Loucy (cell line): Measurements from ENCODE around the gene RERE.

Experiments
- H2AFZ ChIP-seq: fragments of 200-600 bp; sonication (generic); 2 replicates; pipeline ENCODE4 v1.6.0; 2016; ENCODE audit warnings: antibody characterized with exemption, mild to moderate bottlenecking, low read length, moderate library complexity
- H3F3A ChIP-seq: fragments of 200-600 bp; 2 replicates; pipeline ENCODE4 v1.6.0; 2016; ENCODE audit warnings: antibody characterized with exemption, low read depth, mild to moderate bottlenecking
- H3K27me3 ChIP-seq: fragments of 200-600 bp; sonication (generic); 2 replicates; pipeline ENCODE4 v1.6.1; 2014; ENCODE audit warnings: low read length, mild to moderate bottlenecking; ENCODE audit not compliant: insufficient read depth, poor library complexity, severe bottlenecking
- H3K36me3 ChIP-seq: fragments of 200-600 bp; sonication (generic); 2 replicates; pipeline ENCODE4 v1.6.1; 2016; ENCODE audit warnings: low read length; ENCODE audit not compliant: insufficient read depth
- H3K4me1 ChIP-seq: fragments of 200-600 bp; sonication (generic); 2 replicates; pipeline ENCODE4 v1.5.1; 2014; ENCODE audit warnings: low read length, mild to moderate bottlenecking; ENCODE audit not compliant: insufficient read depth, poor library complexity, severe bottlenecking
- H3K4me2 ChIP-seq: fragments of 200-600 bp; sonication (generic); 2 replicates; pipeline ENCODE4 v1.6.0; 2014; ENCODE audit warnings: antibody characterized with exemption, low read length, low read depth, mild to moderate bottlenecking; ENCODE audit not compliant: poor library complexity, severe bottlenecking
- H3K4me3 ChIP-seq: fragments of 200-600 bp; sonication (generic); 2 replicates; pipeline ENCODE4 v1.5.1; 2014; ENCODE audit warnings: low read length, mild to moderate bottlenecking, mixed read lengths; ENCODE audit not compliant: poor library complexity, severe bottlenecking
- H3K79me2 ChIP-seq: fragments of 200-600 bp; sonication (generic); 2 replicates; pipeline ENCODE4 v1.6.1; 2014; ENCODE audit warnings: low read length; ENCODE audit not compliant: insufficient read depth
- H3K9ac ChIP-seq: fragments of 200-600 bp; sonication (generic); 2 replicates; pipeline ENCODE4 v1.6.0; 2014; ENCODE audit warnings: mild to moderate bottlenecking, low read depth, low read length, moderate library complexity; ENCODE audit not compliant: poor library complexity, severe bottlenecking
- H3K9me2 ChIP-seq: fragments of 200-600 bp; sonication (generic); replicated peaks from 2 replicates; pipeline ENCODE4 v1.6.1; 2016; ENCODE audit warnings: low read depth, low read length, mixed read lengths
- H3K9me3 ChIP-seq: fragments of 200-600 bp; sonication (generic); 2 replicates; pipeline ENCODE4 v1.6.1; 2014; ENCODE audit warnings: mild to moderate bottlenecking, antibody characterized with exemption, low read length, low read depth; ENCODE audit not compliant: insufficient read depth
- H4K20me1 ChIP-seq: fragments of 200-600 bp; sonication (generic); 2 replicates; pipeline ENCODE4 v1.6.0; 2014; ENCODE audit warnings: antibody characterized with exemption, low read length, mild to moderate bottlenecking; ENCODE audit not compliant: insufficient read depth, poor library complexity, severe bottlenecking
- EZH2phosphoT487 ChIP-seq: fragments of 200-600 bp; IDR thresholded peaks from 2 replicates; pipeline ENCODE4 v1.6.1; 2018; ENCODE audit warnings: antibody characterized with exemption, mild to moderate bottlenecking, moderate library complexity, borderline replicate concordance
- TF ChIP-seq, protein P1 (sequence below): fragments of 200-600 bp; sonication (generic); conservative IDR thresholded peaks from 2 replicates; pipeline ENCODE4 v1.5.1; 2014; ENCODE audit warnings: mild to moderate bottlenecking, antibody characterized with exemption, low read length

The RERE gene

DNA sequence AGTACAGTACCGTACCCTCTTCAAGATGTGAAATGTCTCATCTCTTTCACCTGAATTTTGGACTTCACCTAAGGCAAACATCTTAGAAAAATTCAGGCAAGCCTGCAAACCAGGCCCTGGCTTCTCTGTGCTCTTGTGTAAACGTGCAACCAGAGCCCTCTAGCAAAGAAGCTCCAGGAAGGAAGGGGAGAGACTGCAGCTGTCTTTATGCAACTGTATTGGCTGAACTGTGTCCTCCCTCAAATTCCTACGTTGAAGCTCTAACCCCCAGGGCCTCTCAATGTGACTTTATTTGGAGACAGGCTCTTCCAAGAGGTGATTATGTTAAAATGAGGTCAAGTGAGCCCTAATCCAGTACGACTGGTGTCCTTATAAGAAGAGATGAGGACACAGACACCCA is 439.3 kb downstream of the RERE start:
- H3K79me2 ChIP-seq: peaks cover 88% of the 10 kb centered on the region
- H3K4me1 ChIP-seq: peaks cover 41% of the 10 kb centered on the region
- H2AFZ ChIP-seq: no peak overlapping the region
- no peaks in the 10 kb centered on the region for H3K9me3 ChIP-seq
- H3K9me2 ChIP-seq: no peaks in the 10 kb centered on the region
- no peak for TF ChIP-seq EZH2phosphoT487
- TF ChIP-seq, protein P1, sequence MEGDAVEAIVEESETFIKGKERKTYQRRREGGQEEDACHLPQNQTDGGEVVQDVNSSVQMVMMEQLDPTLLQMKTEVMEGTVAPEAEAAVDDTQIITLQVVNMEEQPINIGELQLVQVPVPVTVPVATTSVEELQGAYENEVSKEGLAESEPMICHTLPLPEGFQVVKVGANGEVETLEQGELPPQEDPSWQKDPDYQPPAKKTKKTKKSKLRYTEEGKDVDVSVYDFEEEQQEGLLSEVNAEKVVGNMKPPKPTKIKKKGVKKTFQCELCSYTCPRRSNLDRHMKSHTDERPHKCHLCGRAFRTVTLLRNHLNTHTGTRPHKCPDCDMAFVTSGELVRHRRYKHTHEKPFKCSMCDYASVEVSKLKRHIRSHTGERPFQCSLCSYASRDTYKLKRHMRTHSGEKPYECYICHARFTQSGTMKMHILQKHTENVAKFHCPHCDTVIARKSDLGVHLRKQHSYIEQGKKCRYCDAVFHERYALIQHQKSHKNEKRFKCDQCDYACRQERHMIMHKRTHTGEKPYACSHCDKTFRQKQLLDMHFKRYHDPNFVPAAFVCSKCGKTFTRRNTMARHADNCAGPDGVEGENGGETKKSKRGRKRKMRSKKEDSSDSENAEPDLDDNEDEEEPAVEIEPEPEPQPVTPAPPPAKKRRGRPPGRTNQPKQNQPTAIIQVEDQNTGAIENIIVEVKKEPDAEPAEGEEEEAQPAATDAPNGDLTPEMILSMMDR: no peak
- H4K20me1 ChIP-seq: peaks cover 68% of the 10 kb centered on the region
- H3K27me3 ChIP-seq: no peaks in the 10 kb centered on the region
- no peak overlapping the region for H3K4me3 ChIP-seq
- H3K36me3 ChIP-seq: peaks cover 38% of the 10 kb centered on the region; the same call in 1 of the 2 replicates
- no peak overlapping the region for H3K4me2 ChIP-seq
- no peaks in the 10 kb centered on the region for H3F3A ChIP-seq
- no peak overlapping the region for H3K9ac ChIP-seq

GRCh38 chr1:8377271-8377981 is 440.0 kb downstream of the RERE start:
- no peak overlapping the region for H2AFZ ChIP-seq
- no peak overlapping the region for H3K4me2 ChIP-seq
- H4K20me1 ChIP-seq: peaks cover 68% of the 10 kb centered on the region
- H3K4me1 ChIP-seq: peaks cover 33% of the 10 kb centered on the region
- no peaks in the 10 kb centered on the region for H3K9me2 ChIP-seq
- TF ChIP-seq, protein P1: no peak
- TF ChIP-seq EZH2phosphoT487: no peak
- H3F3A ChIP-seq: no peaks in the 10 kb centered on the region
- H3K9ac ChIP-seq: no peak overlapping the region
- H3K36me3 ChIP-seq: peaks cover 44% of the 10 kb centered on the region; the same call in 1 of the 2 replicates
- H3K9me3 ChIP-seq: no peaks in the 10 kb centered on the region
- no peaks in the 10 kb centered on the region for H3K27me3 ChIP-seq
- H3K79me2 ChIP-seq: peaks cover 92% of the 10 kb centered on the region
- no peak overlapping the region for H3K4me3 ChIP-seq

- Histone ChIP-seq H4K20me1 (peaks cover 62% of the 10 kb centered on the region), H3K36me3 (peaks cover 38% of the 10 kb centered on the region; the same call in 1 of the 2 replicates), H2AFZ (no peak overlapping the region), H3F3A (no peaks in the 10 kb centered on the region), H3K27me3 (no peaks in the 10 kb centered on the region), H3K4me3 (no peak overlapping the region), H3K79me2 (peaks cover 92% of the 10 kb centered on the region), H3K4me1 (peaks cover 28% of the 10 kb centered on the region), H3K9me3 (no peaks in the 10 kb centered on the region), H3K9me2 (no peaks in the 10 kb centered on the region), H3K9ac (no peak overlapping the region), H3K4me2 (no peak overlapping the region)
- no peak for TF ChIP-seq EZH2phosphoT487
- TF ChIP-seq, protein P1: no peak
Observed at GRCh38 chr1:8376358-8376840, 441.0 kb downstream of the RERE start.
